Chondrocyte (in vitro differentiated cells): Measurements from ENCODE around the gene SCMH1. TPM values are rescaled to one million over a fixed set of nuclear protein-coding genes. Genes with fewer than 3 reads are reported as not detected.

Experiments used
- DNase-seq: peaks from one replicate; pipeline ENCODE4 v3.0.0; 2021; ENCODE audit warnings: mixed read lengths, low spot score
- H3K27ac Mint-ChIP-seq: one replicate; pipeline ENCODE4 v1.8.0; 2021; ENCODE audit warnings: mild to moderate bottlenecking, moderate library complexity, mixed read lengths; ENCODE audit not compliant: unreplicated experiment
- H3K27me3 Mint-ChIP-seq: 2 replicates; pipeline ENCODE4 v1.8.0; 2021; ENCODE audit warnings: low read depth, mixed read lengths
- H3K36me3 Mint-ChIP-seq: 2 replicates; pipeline ENCODE4 v1.8.0; 2021; ENCODE audit warnings: low read depth, mixed read lengths
- H3K4me1 Mint-ChIP-seq: 2 replicates; pipeline ENCODE4 v1.8.0; 2021; ENCODE audit warnings: low read depth, mild to moderate bottlenecking, mixed read lengths
- H3K4me3 Mint-ChIP-seq: one replicate; pipeline ENCODE4 v1.8.0; 2021; ENCODE audit warnings: mild to moderate bottlenecking, moderate library complexity, mixed read lengths; ENCODE audit not compliant: unreplicated experiment
- H3K9me3 Mint-ChIP-seq: 2 replicates; pipeline ENCODE4 v1.8.0; 2021; ENCODE audit warnings: low read depth, mixed read lengths
- total RNA-seq: library from RNA; stranded (reverse); gene quantifications from 3 replicates; pipeline ENCODE4 v1.2.1, GENCODE V29; 2021
- TF ChIP-seq, protein P1 (sequence below): fragments of 200-600 bp; sonication (generic); IDR thresholded peaks from 2 replicates; pipeline ENCODE4 v1.5.0; 2021; ENCODE audit warnings: antibody characterized with exemption, mild to moderate bottlenecking, moderate library complexity

The SCMH1 gene
- total RNA-seq, 1 donor from 2014 or later: 29.5 TPM

DNA sequence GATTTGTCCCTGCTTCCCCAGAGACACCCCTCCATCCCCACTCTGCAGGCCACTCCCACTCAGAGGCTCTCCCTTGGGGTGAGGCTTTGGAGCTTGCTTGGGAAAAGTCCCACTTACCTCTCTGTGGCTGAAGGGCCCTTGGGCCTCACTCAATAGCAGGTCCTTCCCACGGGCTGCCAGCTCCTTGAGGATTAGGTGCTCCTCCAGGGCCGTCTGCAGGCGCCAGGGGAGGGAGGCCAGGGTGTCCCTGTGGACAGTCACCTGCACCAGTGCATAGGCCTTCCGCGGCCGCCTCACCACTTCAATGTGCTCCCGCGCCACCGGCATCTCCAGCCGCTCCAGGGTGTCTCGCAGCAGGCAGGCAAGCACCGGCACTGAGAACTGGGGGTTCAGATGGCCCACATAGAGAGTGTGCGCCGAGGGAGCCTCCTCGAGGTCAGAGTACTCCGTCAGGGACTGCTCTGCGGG, 222.0 kb downstream of the SCMH1 start:
- H3K27me3 Mint-ChIP-seq: no peaks in the 10 kb centered on the region
- peaks cover 17% of the 10 kb centered on the region for H3K36me3 Mint-ChIP-seq
- no peak overlapping the region for H3K27ac Mint-ChIP-seq
- TF ChIP-seq, protein P1, sequence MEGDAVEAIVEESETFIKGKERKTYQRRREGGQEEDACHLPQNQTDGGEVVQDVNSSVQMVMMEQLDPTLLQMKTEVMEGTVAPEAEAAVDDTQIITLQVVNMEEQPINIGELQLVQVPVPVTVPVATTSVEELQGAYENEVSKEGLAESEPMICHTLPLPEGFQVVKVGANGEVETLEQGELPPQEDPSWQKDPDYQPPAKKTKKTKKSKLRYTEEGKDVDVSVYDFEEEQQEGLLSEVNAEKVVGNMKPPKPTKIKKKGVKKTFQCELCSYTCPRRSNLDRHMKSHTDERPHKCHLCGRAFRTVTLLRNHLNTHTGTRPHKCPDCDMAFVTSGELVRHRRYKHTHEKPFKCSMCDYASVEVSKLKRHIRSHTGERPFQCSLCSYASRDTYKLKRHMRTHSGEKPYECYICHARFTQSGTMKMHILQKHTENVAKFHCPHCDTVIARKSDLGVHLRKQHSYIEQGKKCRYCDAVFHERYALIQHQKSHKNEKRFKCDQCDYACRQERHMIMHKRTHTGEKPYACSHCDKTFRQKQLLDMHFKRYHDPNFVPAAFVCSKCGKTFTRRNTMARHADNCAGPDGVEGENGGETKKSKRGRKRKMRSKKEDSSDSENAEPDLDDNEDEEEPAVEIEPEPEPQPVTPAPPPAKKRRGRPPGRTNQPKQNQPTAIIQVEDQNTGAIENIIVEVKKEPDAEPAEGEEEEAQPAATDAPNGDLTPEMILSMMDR: no peak
- H3K9me3 Mint-ChIP-seq: no peaks in the 10 kb centered on the region
- DNase-seq: no peak
- H3K4me3 Mint-ChIP-seq: no peak overlapping the region
- peaks cover 5% of the 10 kb centered on the region for H3K4me1 Mint-ChIP-seq

DNA sequence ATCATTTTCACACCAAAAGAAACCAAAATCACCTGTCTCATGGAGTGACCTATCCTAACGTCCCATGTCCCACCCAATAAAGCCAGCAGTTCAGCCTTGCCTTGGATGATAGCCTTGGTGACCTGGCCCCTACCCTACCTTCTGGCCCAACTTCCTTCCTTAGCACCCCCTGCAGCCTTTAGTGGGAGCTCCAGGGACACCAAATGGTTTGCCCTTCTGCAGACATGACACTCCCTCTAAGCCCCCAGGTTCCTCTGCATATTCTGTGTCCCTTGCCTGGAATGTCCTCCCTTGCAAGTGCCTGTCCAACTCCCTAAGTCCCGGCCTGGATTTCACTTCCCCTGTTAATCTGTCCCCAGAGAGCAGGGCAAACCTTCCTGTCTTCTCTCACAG, 222.8 kb downstream of the SCMH1 start:
- Mint-ChIP-seq H3K4me1 (peaks cover 2% of the 10 kb centered on the region), H3K36me3 (peaks cover 21% of the 10 kb centered on the region)

GRCh38 chr1:41018018-41018410, 224.1 kb downstream of the SCMH1 start:
- no peak overlapping the region for H3K27ac Mint-ChIP-seq
- TF ChIP-seq, protein P1: no peak
- H3K4me3 Mint-ChIP-seq: no peak overlapping the region
- no peaks in the 10 kb centered on the region for H3K4me1 Mint-ChIP-seq
- peaks cover 24% of the 10 kb centered on the region for H3K36me3 Mint-ChIP-seq
- DNase-seq: no peak
- no peaks in the 10 kb centered on the region for H3K9me3 Mint-ChIP-seq
- H3K27me3 Mint-ChIP-seq: no peaks in the 10 kb centered on the region

More for the DNA sequence above, 222.8 kb downstream of the SCMH1 start:
- Mint-ChIP-seq H3K27ac (no peak overlapping the region), H3K9me3 (no peaks in the 10 kb centered on the region), H3K4me3 (no peak overlapping the region), H3K27me3 (no peaks in the 10 kb centered on the region)
- TF ChIP-seq, protein P1: no peak
- DNase-seq: no peak

DNA sequence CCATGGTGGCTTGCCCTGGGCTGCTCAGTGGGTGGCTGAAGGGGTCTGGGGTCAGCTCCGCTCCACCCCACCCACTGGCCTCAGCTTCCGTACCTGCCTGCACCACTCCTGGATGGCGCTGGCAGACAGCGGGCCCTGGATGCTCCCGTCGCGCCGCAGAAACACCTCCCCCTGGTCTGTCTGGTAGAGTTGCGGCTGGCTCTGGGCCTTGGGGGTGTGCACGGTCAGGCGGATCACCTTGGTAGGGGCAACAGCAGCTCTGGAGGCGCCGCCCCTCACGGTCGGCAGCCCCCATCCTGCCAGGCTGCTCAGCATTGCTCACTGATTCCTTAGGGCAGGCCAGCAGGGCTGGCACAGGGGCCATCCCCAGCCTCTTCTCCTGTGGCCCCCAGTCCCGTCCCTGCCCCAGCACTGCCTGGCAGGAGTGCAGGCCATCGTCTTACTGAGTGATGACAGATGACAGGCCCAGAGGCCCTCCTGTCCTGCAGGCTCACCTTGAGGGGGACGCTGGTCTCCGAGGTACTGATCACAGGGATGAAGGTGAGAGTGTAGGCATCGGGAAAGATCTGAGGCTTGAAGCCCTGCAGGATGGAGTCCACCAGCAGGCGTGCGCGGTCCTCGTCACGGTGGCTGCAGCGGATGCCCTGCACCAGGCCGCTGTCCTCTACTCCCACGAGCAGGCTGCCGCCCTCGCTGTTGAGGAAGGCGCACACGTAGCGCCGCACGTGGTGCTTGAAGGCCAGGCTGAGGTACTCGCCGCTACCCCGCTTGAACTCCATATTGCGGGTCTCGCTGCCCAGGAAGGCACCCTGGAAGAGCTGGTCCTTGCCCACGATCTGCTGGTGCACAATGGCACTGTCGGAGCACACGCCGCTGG, 224.7 kb downstream of the SCMH1 start:
- H3K27ac Mint-ChIP-seq: no peak overlapping the region
- H3K36me3 Mint-ChIP-seq: peaks cover 28% of the 10 kb centered on the region
- TF ChIP-seq, protein P1: no peak
- no peaks in the 10 kb centered on the region for H3K4me1 Mint-ChIP-seq
- no peak overlapping the region for H3K4me3 Mint-ChIP-seq
- DNase-seq: no peak
- no peaks in the 10 kb centered on the region for H3K27me3 Mint-ChIP-seq
- no peaks in the 10 kb centered on the region for H3K9me3 Mint-ChIP-seq

- Mint-ChIP-seq H3K9me3 (no peaks in the 10 kb centered on the region), H3K27me3 (no peaks in the 10 kb centered on the region), H3K27ac (no peak overlapping the region), H3K4me3 (no peak overlapping the region), H3K4me1 (no peaks in the 10 kb centered on the region), H3K36me3 (peaks cover 39% of the 10 kb centered on the region)
- DNase-seq: no peak
- TF ChIP-seq, protein P1: no peak
Observed at GRCh38 chr1:41015897-41016470, 226.1 kb downstream of the SCMH1 start.
